ENCODE results near the gene TNPO2. TPM values are rescaled to one million over a fixed set of nuclear protein-coding genes. Genes with fewer than 3 reads are reported as not detected.

Gene TNPO2
- 79.4 TPM for total RNA-seq
- long read RNA-seq, partial matches to known transcripts: 4 of 18 reads
- long read RNA-seq, other reads (novel, unspliced or antisense): 14 of 18 reads

- DNase-seq (ENCODE audit: low spot score): no peak
These were observed at the start of gene TNPO2 for GRCh38 chr19:12723641-12724426. Gene TNPO2, minus strand, starts transcription at chr19:12723932. Its CDS starts 2,955 bp downstream, at chr19:12720977.

GRCh38 chr19:12772323-12772722 is 48.6 kb upstream of the TNPO2 start:
- no peak for DNase-seq (ENCODE audit: low spot score)

GRCh38 chr19:12770922-12771321 is 47.2 kb upstream of the TNPO2 start:
- no peak for DNase-seq (ENCODE audit: low spot score)

- DNase-seq (ENCODE audit: low spot score): no peak
These were observed 46.0 kb upstream of the TNPO2 start for GRCh38 chr19:12769689-12770088.

- no peak for DNase-seq (ENCODE audit: low spot score)
These were observed 43.9 kb upstream of the TNPO2 start for GRCh38 chr19:12767666-12768065.

GRCh38 chr19:12767150-12767549 is 43.4 kb upstream of the TNPO2 start:
- no peak for DNase-seq (ENCODE audit: low spot score)

GRCh38 chr19:12766051-12766521 is 42.4 kb upstream of the TNPO2 start:
- peak; percentile 94 for DNase-seq (ENCODE audit: low spot score)

- no peak for DNase-seq (ENCODE audit: low spot score)
These were observed 41.0 kb upstream of the TNPO2 start for GRCh38 chr19:12764698-12765097.

- no peak for DNase-seq (ENCODE audit: low spot score)
These were observed 39.4 kb upstream of the TNPO2 start for GRCh38 chr19:12763100-12763499.

- DNase-seq (ENCODE audit: low spot score): no peak
These were observed 36.0 kb upstream of the TNPO2 start for GRCh38 chr19:12759686-12760085.

- DNase-seq (ENCODE audit: low spot score): peak; percentile 93
These were observed 34.0 kb upstream of the TNPO2 start for GRCh38 chr19:12757544-12758274.

GRCh38 chr19:12756150-12756883 is 32.6 kb upstream of the TNPO2 start:
- DNase-seq (ENCODE audit: low spot score): no peak

GRCh38 chr19:12754465-12755196 is 30.9 kb upstream of the TNPO2 start:
- no peak for DNase-seq (ENCODE audit: low spot score)

- DNase-seq (ENCODE audit: low spot score): no peak
These were observed 28.5 kb upstream of the TNPO2 start for GRCh38 chr19:12752056-12752781.

- DNase-seq (ENCODE audit: low spot score): no peak
These were observed 27.9 kb upstream of the TNPO2 start, which contains the start of gene BEST2 for GRCh38 chr19:12751635-12752034. Gene BEST2, plus strand, starts transcription at chr19:12751791. Its CDS starts 802 bp downstream, at chr19:12752593.

GRCh38 chr19:12750851-12751250 is 27.1 kb upstream of the TNPO2 start:
- no peak for DNase-seq (ENCODE audit: low spot score)

- DNase-seq (ENCODE audit: low spot score): no peak
These were observed 26.3 kb upstream of the TNPO2 start for GRCh38 chr19:12749938-12750521.

- no peak for DNase-seq (ENCODE audit: low spot score)
These were observed 24.8 kb upstream of the TNPO2 start for GRCh38 chr19:12748489-12748888.

GRCh38 chr19:12745166-12745897 is 21.6 kb upstream of the TNPO2 start:
- DNase-seq (ENCODE audit: low spot score): no peak

All from mesenteric fat pad (tissue), 1 donor.